ENCODE results near the gene OR51B5. TPM values are rescaled to one million over a fixed set of nuclear protein-coding genes. Genes with fewer than 3 reads are reported as not detected.
"Not testable (repeated sequence)": the region's sequence is repeated elsewhere in the genome, so short reads cannot be mapped to it uniquely, and the experiment has no call there.

Gene OR51B5
- polyA plus RNA-seq, 4 donors, result 0.35 to 0.69 (median 0.60) TPM

GRCh38 chr11:5337253-5337652, 6.1 kb downstream of the OR51B5 start:
- DNase-seq (ENCODE audit: low read depth in 4 of 4, low spot score in 3 of 4), result not testable (repeated sequence)

GRCh38 chr11:5336331-5336730, 7.0 kb downstream of the OR51B5 start:
- DNase-seq (ENCODE audit: low read depth in 4 of 4, low spot score in 3 of 4), result no peak

GRCh38 chr11:5335170-5335569, 8.2 kb downstream of the OR51B5 start:
- no peak for DNase-seq (ENCODE audit: low read depth in 4 of 4, low spot score in 3 of 4)

- DNase-seq (ENCODE audit: low read depth in 4 of 4, low spot score in 3 of 4), result no peak
Observed at GRCh38 chr11:5324197-5324596, 19.1 kb downstream of the OR51B5 start, which contains the start of gene OR51B2. TSS of gene OR51B2 (minus strand) at chr11:5324297. CDS start at chr11:5324297, 0 bp downstream.

GRCh38 chr11:5317292-5317691, 26.0 kb downstream of the OR51B5 start:
- no peak for DNase-seq (ENCODE audit: low read depth in 4 of 4, low spot score in 3 of 4)

- DNase-seq (ENCODE audit: low read depth in 4 of 4, low spot score in 3 of 4), result not testable (repeated sequence)
Observed at GRCh38 chr11:5313326-5314023, 29.8 kb downstream of the OR51B5 start.

GRCh38 chr11:5310423-5310822, 32.9 kb downstream of the OR51B5 start:
- DNase-seq (ENCODE audit: low read depth in 4 of 4, low spot score in 3 of 4), result no peak

GRCh38 chr11:5307256-5308019, 35.9 kb downstream of the OR51B5 start:
- no peak for DNase-seq (ENCODE audit: low read depth in 4 of 4, low spot score in 3 of 4)

GRCh38 chr11:5304046-5304445, 39.3 kb downstream of the OR51B5 start:
- DNase-seq (ENCODE audit: low read depth in 4 of 4, low spot score in 3 of 4), result no peak

GRCh38 chr11:5303626-5304025, 39.7 kb downstream of the OR51B5 start:
- no peak for DNase-seq (ENCODE audit: low read depth in 4 of 4, low spot score in 3 of 4)

GRCh38 chr11:5301846-5302245, 41.5 kb downstream of the OR51B5 start, which contains the start of gene OR51B4:
TSS of gene OR51B4 (minus strand) at chr11:5301946. CDS start at chr11:5301946, 0 bp downstream.
- no peak for DNase-seq (ENCODE audit: low read depth in 4 of 4, low spot score in 3 of 4)

- DNase-seq (ENCODE audit: low read depth in 4 of 4, low spot score in 3 of 4), result no peak
Observed at GRCh38 chr11:5300251-5300650, 43.1 kb downstream of the OR51B5 start.

GRCh38 chr11:5298451-5298850, 44.9 kb downstream of the OR51B5 start:
- DNase-seq (ENCODE audit: low read depth in 4 of 4, low spot score in 3 of 4), result no peak

- DNase-seq (ENCODE audit: low read depth in 4 of 4, low spot score in 3 of 4), result no peak
Observed at GRCh38 chr11:5297721-5298323, 45.5 kb downstream of the OR51B5 start.

- DNase-seq (ENCODE audit: low read depth in 4 of 4, low spot score in 3 of 4), result not testable (repeated sequence)
Observed at GRCh38 chr11:5294342-5294995, 48.9 kb downstream of the OR51B5 start.

- DNase-seq (ENCODE audit: low read depth in 4 of 4, low spot score in 3 of 4), result no peak
Observed at GRCh38 chr11:5293028-5293427, 50.3 kb downstream of the OR51B5 start.

Other genes starting within 250 kb of the OR51B5 start
- gene OR52A5, start 205.2 kb downstream of the OR51B5 start, polyA plus RNA-seq (ENCODE audit: insufficient read length in 4 of 4), result not detected
- gene OR52A1, start 188.8 kb downstream of the OR51B5 start, polyA plus RNA-seq (ENCODE audit: insufficient read length in 4 of 4), result under 1 TPM in 2 of 4 donors, not detected in 2; 0.03 TPM
- gene OR51V1, start 142.8 kb downstream of the OR51B5 start, polyA plus RNA-seq (ENCODE audit: insufficient read length in 4 of 4), result not detected
- 100 to 1,000 TPM; 127 to 236 (median 129) TPM for gene HBB, start 116.5 kb downstream of the OR51B5 start, polyA plus RNA-seq (ENCODE audit: insufficient read length in 4 of 4)
- gene HBD, start 109.0 kb downstream of the OR51B5 start, polyA plus RNA-seq (ENCODE audit: insufficient read length in 4 of 4), result 1 to 10 TPM; 1.3 to 3.2 (median 1.8) TPM
- gene HBG1, start 93.7 kb downstream of the OR51B5 start, polyA plus RNA-seq (ENCODE audit: insufficient read length in 4 of 4), result 10 to 100 TPM in 1 of 4 donors, 1 to 10 TPM in 3; 2.5 to 13.0 (median 4.6) TPM
- gene HBG2, start 88.7 kb downstream of the OR51B5 start, polyA plus RNA-seq (ENCODE audit: insufficient read length in 4 of 4), result 1,000 to 10,000 TPM; 1,916 to 2,998 (median 2,577) TPM
- gene HBE1, start 73.6 kb downstream of the OR51B5 start, polyA plus RNA-seq (ENCODE audit: insufficient read length in 4 of 4), result 10 to 100 TPM in 1 of 4 donors, 1 to 10 TPM in 3; 6.6 to 11.6 (median 7.4) TPM
- under 1 TPM in 2 of 4 donors, not detected in 2; 0.12 to 0.24 TPM for gene OR51B4, start 41.6 kb downstream of the OR51B5 start, polyA plus RNA-seq (ENCODE audit: insufficient read length in 4 of 4)
- gene OR51B2, start 19.2 kb downstream of the OR51B5 start, polyA plus RNA-seq (ENCODE audit: insufficient read length in 4 of 4), result not detected
- gene OR51B6, start 8.0 kb upstream of the OR51B5 start, polyA plus RNA-seq (ENCODE audit: insufficient read length in 4 of 4), result not detected
- gene OR51M1, start 40.3 kb upstream of the OR51B5 start, polyA plus RNA-seq (ENCODE audit: insufficient read length in 4 of 4), result under 1 TPM in 1 of 4 donors, not detected in 3; 0.04 TPM
- under 1 TPM in 1 of 4 donors, not detected in 3; 0.06 TPM for gene OR51Q1, start 78.6 kb upstream of the OR51B5 start, polyA plus RNA-seq (ENCODE audit: insufficient read length in 4 of 4)
- gene OR51I1, start 98.0 kb upstream of the OR51B5 start, polyA plus RNA-seq (ENCODE audit: insufficient read length in 4 of 4), result not detected
- gene OR51I2, start 105.8 kb upstream of the OR51B5 start, polyA plus RNA-seq (ENCODE audit: insufficient read length in 4 of 4), result not detected
- not detected for gene OR52D1, start 145.2 kb upstream of the OR51B5 start, polyA plus RNA-seq (ENCODE audit: insufficient read length in 4 of 4)
- not detected for gene UBQLN3, start 166.4 kb upstream of the OR51B5 start, polyA plus RNA-seq (ENCODE audit: insufficient read length in 4 of 4)
- gene UBQLNL, start 173.2 kb upstream of the OR51B5 start, polyA plus RNA-seq (ENCODE audit: insufficient read length in 4 of 4), result under 1 TPM; 0.34 to 0.91 (median 0.50) TPM
- not detected for gene OR52H1, start 205.0 kb upstream of the OR51B5 start, polyA plus RNA-seq (ENCODE audit: insufficient read length in 4 of 4)
- gene OR52B6, start 237.4 kb upstream of the OR51B5 start, polyA plus RNA-seq (ENCODE audit: insufficient read length in 4 of 4), result under 1 TPM in 1 of 4 donors, not detected in 3; 0.05 TPM